Spinal cord (tissue), 10 donors: Measurements from ENCODE around the gene PACRG. TPM values are rescaled to one million over a fixed set of nuclear protein-coding genes. Genes with fewer than 3 reads are reported as not detected.

Experiments used
- DNase-seq, 6 donors: peaks; one replicate each; pipeline versions ENCODE4 v3.0.0 to v3.0.0-alpha.2; 2013 to 2015; ENCODE audit warnings: low spot score in 6 of 6, low read depth in 4 of 6
- H3K27ac ChIP-seq: one replicate; pipeline ENCODE4 v1.5.1; 2013; ENCODE audit warnings: low read depth, low read length, control low read depth
- H3K27me3 ChIP-seq: one replicate; pipeline ENCODE4 v1.6.1; 2013; ENCODE audit warnings: low read length; ENCODE audit not compliant: control insufficient read depth, insufficient read depth
- H3K36me3 ChIP-seq: one replicate; pipeline ENCODE4 v1.6.1; 2013; ENCODE audit warnings: low read length; ENCODE audit not compliant: control insufficient read depth, insufficient read depth
- H3K4me1 ChIP-seq: one replicate; pipeline ENCODE4 v1.6.1; 2013; ENCODE audit warnings: low read length; ENCODE audit not compliant: control insufficient read depth, insufficient read depth
- H3K4me3 ChIP-seq: one replicate; pipeline ENCODE4 v1.5.1; 2013; ENCODE audit warnings: low read depth, low read length, control low read depth
- H3K9me3 ChIP-seq: one replicate; pipeline ENCODE4 v1.6.1; 2013; ENCODE audit warnings: low read length; ENCODE audit not compliant: control insufficient read depth, insufficient read depth
- WGBS: methylation state at CpG from one replicate; pipeline ENCODE4 v1.1.5; 2013; ENCODE audit warnings: missing lambda C conversion rate; ENCODE audit not compliant: insufficient coverage; 5-methylcytosine and 5-hydroxymethylcytosine counted together
- polyA plus RNA-seq, 2 donors: library from polyadenylated mRNA; unstranded; fragments of 120-200 nt; gene quantifications; one replicate each; pipeline ENCODE4 v1.2.1, GENCODE V29; 2013; ENCODE audit not compliant: insufficient read length in 2 of 2
- total RNA-seq, 2 donors: library from RNA; depleted of rRNA in 1 of 2; stranded (reverse); fragments of 120-200 nt in 1 of 2; fragments of >200 nt in 1 of 2; gene quantifications; one replicate each; pipeline versions ENCODE4 v1.2.3 to v1.2.4, GENCODE V29; 2013 to 2014
- donor health status: healthy.

Gene PACRG
- total and polyA plus RNA-seq, 4 donors, result 9.5 to 21.2 (median 17.8) TPM

DNA sequence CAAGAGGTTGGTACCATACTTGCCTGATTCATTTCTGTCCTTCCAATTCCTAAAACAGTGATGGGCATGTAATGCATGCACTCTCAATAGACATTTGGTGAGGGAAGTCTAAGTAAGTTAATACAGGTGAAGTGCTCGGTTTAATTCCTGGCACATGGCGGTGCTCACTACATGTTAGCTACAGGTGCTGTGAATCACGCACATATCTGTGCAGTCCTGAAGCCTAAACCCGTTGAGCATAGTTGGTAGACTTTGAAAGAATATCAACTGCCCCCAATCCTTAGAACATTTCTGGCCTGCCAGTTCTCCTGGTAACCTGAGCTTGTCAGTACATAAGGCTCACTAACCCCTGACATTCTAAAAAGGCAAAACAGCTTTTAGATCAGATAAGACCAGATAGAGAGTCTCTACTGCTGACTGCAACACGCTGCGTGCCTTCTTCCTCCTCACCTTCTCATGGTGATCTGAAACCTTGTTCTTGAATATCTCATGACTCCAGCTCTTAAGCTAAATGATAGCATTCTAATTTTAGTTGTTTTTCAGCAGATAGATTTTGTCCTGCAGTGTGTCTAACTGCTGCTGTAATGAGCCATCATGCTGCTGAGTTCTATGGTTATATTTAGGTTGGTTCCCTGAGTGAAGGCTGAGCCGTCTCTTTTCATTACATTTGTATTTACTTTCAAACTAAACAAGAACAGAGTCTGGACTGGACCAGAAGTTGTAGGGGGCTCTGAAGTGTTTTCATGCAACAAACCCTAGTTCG lies 358.3 kb downstream of the PACRG start:
- H3K4me1 ChIP-seq, result no peaks in the 10 kb centered on the region
- H3K27ac ChIP-seq, result no peak overlapping the region
- H3K36me3 ChIP-seq, result no peaks in the 10 kb centered on the region
- no peaks in the 10 kb centered on the region for H3K9me3 ChIP-seq
- 71% methylated on average over 4 of the region's 8 CpGs for WGBS
- no peak overlapping the region for H3K4me3 ChIP-seq
- no peaks in the 10 kb centered on the region for H3K27me3 ChIP-seq
- DNase-seq, result no peak

DNA sequence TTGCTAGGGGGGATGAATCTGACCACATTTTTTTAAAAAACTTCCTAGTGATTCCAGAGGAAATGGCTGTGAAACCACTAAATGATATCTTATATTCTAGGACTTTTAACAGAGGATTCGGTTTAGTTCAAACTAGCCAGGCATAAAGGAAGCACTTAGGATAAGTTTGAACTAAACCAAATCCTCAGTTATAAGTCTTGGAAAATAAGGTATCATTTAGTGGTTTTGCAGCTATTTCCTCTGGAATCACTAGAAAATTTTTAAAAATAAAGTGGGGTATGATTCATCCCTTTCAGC lies 358.8 kb downstream of the PACRG start:
- no peaks in the 10 kb centered on the region for H3K36me3 ChIP-seq
- WGBS, result no CpG with 5 or more reads among the region's 1 CpG
- no peaks in the 10 kb centered on the region for H3K27me3 ChIP-seq
- H3K27ac ChIP-seq, result no peak overlapping the region
- no peaks in the 10 kb centered on the region for H3K4me1 ChIP-seq
- H3K4me3 ChIP-seq, result no peak overlapping the region
- no peaks in the 10 kb centered on the region for H3K9me3 ChIP-seq
- no peak for DNase-seq

DNA sequence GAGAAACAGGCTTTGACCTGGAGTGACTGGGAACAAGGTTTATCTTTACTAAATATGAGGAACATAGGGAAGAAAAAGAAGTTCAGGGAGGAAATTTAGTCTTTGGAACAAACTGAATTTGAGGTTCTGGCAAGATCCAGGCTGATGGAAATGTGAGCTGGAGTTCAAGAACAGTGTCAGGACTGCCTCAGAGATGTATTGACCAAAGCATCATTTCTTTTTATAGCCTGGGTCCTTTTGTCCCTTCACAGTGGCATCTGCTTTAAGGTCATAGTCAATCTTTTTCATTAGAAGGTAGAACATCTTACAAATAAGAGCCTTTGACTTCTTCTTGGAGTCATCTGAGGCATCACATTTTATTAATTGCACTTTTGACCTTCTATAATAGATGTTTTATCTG lies 360.2 kb downstream of the PACRG start:
- Histone ChIP-seq H3K27ac (no peak overlapping the region), H3K9me3 (no peaks in the 10 kb centered on the region), H3K4me1 (peaks cover 3% of the 10 kb centered on the region), H3K36me3 (no peaks in the 10 kb centered on the region), H3K4me3 (no peak overlapping the region), H3K27me3 (no peaks in the 10 kb centered on the region)
- no peak for DNase-seq

DNA sequence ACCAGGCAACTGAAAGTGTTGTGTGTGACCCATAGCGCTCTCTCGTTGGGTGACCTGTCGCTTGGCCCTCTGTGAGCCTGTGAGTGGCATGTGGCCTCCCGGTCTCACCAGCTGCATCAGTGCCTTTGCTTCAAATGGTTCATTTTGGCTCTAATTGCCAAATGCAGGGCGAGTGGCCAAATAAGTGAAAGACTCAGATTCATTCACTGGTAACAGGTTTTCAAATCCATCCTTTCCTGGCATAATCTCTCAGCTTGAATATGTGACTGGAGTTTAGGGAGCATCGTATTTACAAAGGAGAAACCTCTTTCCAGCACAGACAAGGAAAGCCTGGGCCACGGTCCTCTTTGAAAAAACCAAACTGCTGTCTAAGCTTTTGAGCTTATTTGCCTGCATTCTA lies 365.1 kb downstream of the PACRG start:
- H3K9me3 ChIP-seq, result no peaks in the 10 kb centered on the region
- peaks cover 3% of the 10 kb centered on the region for H3K4me1 ChIP-seq
- peak in 5 of 6 donors; percentile 29 to 89 (median 39) for DNase-seq
- no peak overlapping the region for H3K4me3 ChIP-seq
- no peaks in the 10 kb centered on the region for H3K36me3 ChIP-seq
- WGBS, result 44% methylated on average over 6 of the region's 7 CpGs
- no peak overlapping the region for H3K27ac ChIP-seq
- no peaks in the 10 kb centered on the region for H3K27me3 ChIP-seq

DNA sequence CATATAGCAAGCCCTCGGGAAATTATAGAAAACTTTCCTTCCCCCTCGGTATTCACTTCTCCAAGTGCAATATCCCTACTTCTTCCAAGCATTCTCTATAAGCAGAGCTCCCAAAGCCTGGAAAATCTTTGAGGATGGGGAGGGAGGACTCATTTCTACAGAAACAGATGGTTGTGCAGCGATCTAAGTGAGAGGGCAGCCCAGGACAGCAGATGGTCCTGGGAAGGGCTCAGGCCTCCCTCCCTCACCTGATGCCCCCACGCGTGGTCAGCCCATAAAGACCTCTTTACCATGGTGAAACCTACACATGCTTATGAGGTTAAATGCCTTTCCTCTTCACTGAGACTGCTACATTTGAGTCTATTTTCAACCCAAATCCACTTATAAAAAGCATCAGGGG lies 367.1 kb downstream of the PACRG start:
- H3K27me3 ChIP-seq, result no peaks in the 10 kb centered on the region
- no peak for DNase-seq
- no peak overlapping the region for H3K4me3 ChIP-seq
- H3K4me1 ChIP-seq, result peaks cover 15% of the 10 kb centered on the region
- 90% methylated on average over 3 of the region's 5 CpGs for whole genome bisulfite sequencing
- peaks cover 2% of the 10 kb centered on the region for H3K36me3 ChIP-seq
- H3K27ac ChIP-seq, result no peak overlapping the region
- H3K9me3 ChIP-seq, result no peaks in the 10 kb centered on the region

DNA sequence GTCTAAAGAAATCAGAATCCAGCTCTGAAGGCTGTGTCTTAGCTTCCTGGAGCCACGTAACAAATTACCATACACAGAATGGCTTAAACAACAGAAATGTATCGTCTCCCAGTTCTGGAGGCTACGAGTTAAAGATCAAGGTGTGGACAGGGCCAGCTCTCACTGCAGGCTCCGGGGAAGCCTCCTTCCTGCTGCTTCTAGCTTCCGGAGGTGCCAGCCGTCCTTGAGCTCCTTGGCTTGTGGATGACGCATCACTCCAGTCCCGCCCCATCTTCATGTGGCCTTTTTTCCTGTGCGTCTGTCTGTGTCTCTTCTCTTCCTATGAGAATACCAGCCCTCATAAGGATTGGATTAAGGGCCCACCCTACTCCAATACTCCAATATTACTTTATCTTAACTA lies 367.6 kb downstream of the PACRG start:
- Histone ChIP-seq H3K27ac (no peak overlapping the region), H3K27me3 (no peaks in the 10 kb centered on the region), H3K36me3 (peaks cover 7% of the 10 kb centered on the region), H3K4me3 (no peak overlapping the region), H3K9me3 (no peaks in the 10 kb centered on the region), H3K4me1 (peaks cover 20% of the 10 kb centered on the region)
- WGBS, result 93% methylated on average over 9 of the region's 9 CpGs
- no peak for DNase-seq

DNA sequence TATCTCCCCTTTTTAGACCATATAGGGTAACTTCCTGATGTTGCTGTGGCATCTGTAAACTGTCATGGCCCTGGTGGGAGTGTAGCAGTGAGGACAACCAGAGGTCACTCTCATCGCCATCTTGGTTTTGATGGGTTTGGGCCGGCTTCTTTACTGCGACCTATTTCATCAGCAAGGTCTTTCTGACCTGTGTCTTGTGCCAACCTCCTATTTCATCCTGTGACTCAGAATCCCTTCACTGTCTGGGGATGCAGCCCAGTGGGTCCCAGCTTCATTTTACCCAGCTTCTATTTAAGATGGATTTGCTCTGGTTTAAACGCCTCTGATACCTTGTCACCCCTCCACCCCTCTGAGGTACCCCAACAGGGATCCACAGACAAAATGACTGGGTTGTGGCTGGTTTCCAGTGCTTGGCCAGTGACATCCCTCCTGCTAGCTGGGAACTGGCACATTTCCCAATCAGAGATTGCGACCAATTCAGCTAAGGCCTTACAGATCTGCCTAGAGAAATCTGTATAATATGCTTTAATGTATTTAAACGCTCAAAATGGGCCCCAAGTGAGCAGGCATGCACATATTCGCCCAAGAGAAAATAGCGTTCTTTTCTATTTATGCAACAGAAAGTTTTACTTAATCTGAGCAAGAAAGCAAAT lies 371.2 kb downstream of the PACRG start:
- no peak overlapping the region for H3K4me3 ChIP-seq

DNA sequence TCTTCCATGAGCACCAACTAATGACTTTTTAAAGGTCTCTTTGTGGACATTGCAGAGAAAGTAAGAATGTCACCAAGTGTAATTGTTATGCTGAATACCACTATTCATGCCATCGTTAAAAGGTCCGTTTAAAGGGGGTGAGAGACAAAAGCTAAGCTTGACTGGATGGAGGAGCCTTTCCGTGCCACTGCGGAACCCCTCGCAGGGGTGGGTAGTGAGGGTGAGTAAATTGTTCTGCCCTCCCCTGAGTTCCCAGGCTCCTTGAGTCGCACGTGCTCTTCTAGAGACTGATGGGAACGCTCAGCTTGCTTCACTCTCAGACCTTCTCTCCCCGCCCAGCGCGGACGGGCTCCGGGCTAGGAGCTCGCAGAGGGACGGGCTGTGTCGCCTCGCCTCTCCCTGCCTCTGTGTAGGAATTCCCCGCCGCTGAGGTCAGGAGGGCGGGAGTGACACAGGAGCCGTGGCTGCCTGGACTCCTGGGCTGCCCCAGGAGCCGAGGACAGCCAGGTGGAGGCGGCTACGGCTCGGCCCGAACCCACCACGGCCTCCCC lies 371.9 kb downstream of the PACRG start:
- H3K27ac ChIP-seq, result peak overlapping the region; percentile 49
- H3K27me3 ChIP-seq, result no peaks in the 10 kb centered on the region
- 48% methylated on average over 25 of the region's 27 CpGs for WGBS
- H3K36me3 ChIP-seq, result peaks cover 8% of the 10 kb centered on the region
- peaks cover 19% of the 10 kb centered on the region for H3K4me1 ChIP-seq
- no peaks in the 10 kb centered on the region for H3K9me3 ChIP-seq
- no peak overlapping the region for H3K4me3 ChIP-seq
- peak in 5 of 6 donors; percentile 31 to 81 (median 38) for DNase-seq

More for the DNA sequence above, 371.2 kb downstream of the PACRG start:
- Histone ChIP-seq H3K27ac (peak overlapping the region; percentile 49), H3K27me3 (no peaks in the 10 kb centered on the region), H3K36me3 (peaks cover 8% of the 10 kb centered on the region), H3K4me1 (peaks cover 19% of the 10 kb centered on the region), H3K9me3 (no peaks in the 10 kb centered on the region)
- WGBS, result 59% methylated on average over 2 of the region's 8 CpGs
- peak; percentile 29 to 85 (median 38) for DNase-seq

DNA sequence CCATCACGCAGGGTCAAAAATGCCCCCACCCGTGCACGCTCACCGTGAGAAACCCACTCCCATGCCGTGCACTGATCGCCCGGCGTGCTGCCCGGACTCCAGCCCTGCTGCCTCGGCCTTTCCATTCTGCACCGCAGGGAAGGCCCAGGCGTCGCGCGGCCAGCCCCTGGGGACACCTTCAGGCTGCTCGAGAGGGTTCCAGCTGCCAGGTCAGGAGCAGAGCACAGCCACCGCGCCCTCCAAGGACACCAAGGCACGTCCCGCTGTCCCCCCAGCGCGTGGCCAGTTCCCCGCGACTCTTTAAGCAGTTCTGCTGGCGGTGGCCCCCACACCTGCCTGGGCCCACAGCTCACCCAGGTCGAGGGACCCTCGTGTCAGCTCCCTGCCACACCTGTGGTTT lies 372.5 kb downstream of the PACRG start:
- no peak overlapping the region for H3K4me3 ChIP-seq
- H3K27me3 ChIP-seq, result no peaks in the 10 kb centered on the region
- peaks cover 19% of the 10 kb centered on the region for H3K4me1 ChIP-seq
- H3K36me3 ChIP-seq, result peaks cover 8% of the 10 kb centered on the region
- H3K27ac ChIP-seq, result no peak overlapping the region
- no peaks in the 10 kb centered on the region for H3K9me3 ChIP-seq
- no peak for DNase-seq
- WGBS, result 92% methylated on average over 26 of the region's 27 CpGs
